ENCODE data around the gene CLEC18A. TPM values are rescaled to one million over a fixed set of nuclear protein-coding genes. Genes with fewer than 3 reads are reported as not detected.
A peak's percentile ranks its signal among the peaks of the same experiment; 100 is the strongest.
"Not testable (repeated sequence)": the region's sequence is repeated elsewhere in the genome, so short reads cannot be mapped to it uniquely, and the experiment has no call there.

Gene CLEC18A
- total and polyA plus RNA-seq, 7 donors, result 0.60 to 2.2 (median 0.69) TPM; not detected in 2

GRCh38 chr16:69942099-69942491 is 9.0 kb upstream of the CLEC18A start:
- intact Hi-C loops (cut with DNase I), result no loop called here
- 89% methylated on average over 11 of the region's 11 CpGs for WGBS, 2 donors
- Histone ChIP-seq H3K27ac (no peak overlapping the region), H3K9me3 (no peaks in the 10 kb centered on the region), H3K4me3 (no peak overlapping the region), H3K36me3 (peaks cover 5 to 43% (median 19%) of the 10 kb centered on the region in 4 donors), H3K4me1 (no peaks in the 10 kb centered on the region), H3K27me3 (no peaks in the 10 kb centered on the region)
- TF ChIP-seq EP300 (IDR thresholded peaks at IDR 0.05) (no peak), POLR2A (IDR thresholded peaks at IDR 0.05) (no peak), POLR2AphosphoS5 (IDR thresholded peaks at IDR 0.05) (no peak)
- TF ChIP-seq, protein P1, sequence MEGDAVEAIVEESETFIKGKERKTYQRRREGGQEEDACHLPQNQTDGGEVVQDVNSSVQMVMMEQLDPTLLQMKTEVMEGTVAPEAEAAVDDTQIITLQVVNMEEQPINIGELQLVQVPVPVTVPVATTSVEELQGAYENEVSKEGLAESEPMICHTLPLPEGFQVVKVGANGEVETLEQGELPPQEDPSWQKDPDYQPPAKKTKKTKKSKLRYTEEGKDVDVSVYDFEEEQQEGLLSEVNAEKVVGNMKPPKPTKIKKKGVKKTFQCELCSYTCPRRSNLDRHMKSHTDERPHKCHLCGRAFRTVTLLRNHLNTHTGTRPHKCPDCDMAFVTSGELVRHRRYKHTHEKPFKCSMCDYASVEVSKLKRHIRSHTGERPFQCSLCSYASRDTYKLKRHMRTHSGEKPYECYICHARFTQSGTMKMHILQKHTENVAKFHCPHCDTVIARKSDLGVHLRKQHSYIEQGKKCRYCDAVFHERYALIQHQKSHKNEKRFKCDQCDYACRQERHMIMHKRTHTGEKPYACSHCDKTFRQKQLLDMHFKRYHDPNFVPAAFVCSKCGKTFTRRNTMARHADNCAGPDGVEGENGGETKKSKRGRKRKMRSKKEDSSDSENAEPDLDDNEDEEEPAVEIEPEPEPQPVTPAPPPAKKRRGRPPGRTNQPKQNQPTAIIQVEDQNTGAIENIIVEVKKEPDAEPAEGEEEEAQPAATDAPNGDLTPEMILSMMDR (IDR thresholded peaks at IDR 0.05), result no peak
- no peak for DNase-seq

DNA sequence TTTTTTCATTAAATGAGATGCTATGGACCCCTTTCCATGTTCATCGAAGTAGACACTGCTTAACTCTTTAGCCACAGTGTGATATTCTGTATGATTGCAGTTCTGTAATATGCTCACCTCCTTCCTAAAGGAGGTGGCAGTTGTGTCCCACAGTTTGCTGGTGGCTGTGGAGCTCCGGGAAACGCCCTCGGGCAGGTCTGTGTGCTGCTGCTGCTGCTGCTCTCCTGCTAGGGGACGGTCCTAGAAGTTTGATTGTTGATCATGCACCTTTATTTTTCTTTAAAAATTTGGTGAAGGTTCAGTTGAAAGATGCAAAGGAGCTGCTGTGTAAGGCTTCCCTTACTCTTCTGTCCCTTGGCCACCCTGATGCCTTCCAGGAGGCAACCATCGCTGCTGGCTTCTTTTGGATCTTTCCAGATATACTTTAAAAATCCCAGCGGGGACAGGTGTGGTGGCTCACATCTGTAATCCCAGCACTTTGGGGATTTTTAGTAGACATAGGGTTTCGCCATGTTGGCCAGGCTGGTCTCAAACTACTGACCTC is 8.4 kb upstream of the CLEC18A start:
- Histone ChIP-seq H3K4me1 (no peaks in the 10 kb centered on the region), H3K4me3 (no peak overlapping the region), H3K27ac (no peak overlapping the region), H3K27me3 (no peaks in the 10 kb centered on the region), H3K9me3 (no peaks in the 10 kb centered on the region), H3K36me3 (peaks cover 4 to 37% (median 15%) of the 10 kb centered on the region in 4 donors)
- DNase-seq, result peak; percentile 22
- TF ChIP-seq, protein P1 (IDR thresholded peaks at IDR 0.05), result no peak
- TF ChIP-seq POLR2AphosphoS5 (IDR thresholded peaks at IDR 0.05) (no peak), EP300 (IDR thresholded peaks at IDR 0.05) (no peak)
- WGBS, 2 donors, result 91 to 93% methylated on average over 8 of the region's 8 CpGs
- intact Hi-C loops (cut with DNase I), result no loop called here

- peaks cover 0 to 29% (median 11%) of the 10 kb centered on the region in 4 donors for H3K36me3 ChIP-seq
- H3K9me3 ChIP-seq; DNase-seq; intact Hi-C loops (cut with DNase I); H3K4me1 ChIP-seq; H3K4me3 ChIP-seq; H3K27me3 ChIP-seq; H3K27ac ChIP-seq: not testable (repeated sequence)
- WGBS, 2 donors, result 84 to 85% methylated on average over 15 of the region's 21 CpGs
Observed at GRCh38 chr16:69943241-69944036, 7.7 kb upstream of the CLEC18A start.

GRCh38 chr16:69950411-69950810 is 723 bp upstream of the CLEC18A start:
- H3K4me3 ChIP-seq; DNase-seq; H3K36me3 ChIP-seq; H3K9me3 ChIP-seq; H3K27me3 ChIP-seq; H3K27ac ChIP-seq; intact Hi-C loops (cut with DNase I); H3K4me1 ChIP-seq: not testable (repeated sequence)
- WGBS, 2 donors, result 100% methylated on average over 1 of the region's 17 CpGs; no CpG with 5 or more reads in 1 of the 2 donors

- H3K4me1 ChIP-seq; H3K4me3 ChIP-seq; DNase-seq; H3K36me3 ChIP-seq; H3K27ac ChIP-seq; H3K9me3 ChIP-seq; intact Hi-C loops (cut with DNase I); H3K27me3 ChIP-seq: not testable (repeated sequence)
- WGBS, 2 donors, result no CpG with 5 or more reads among the region's 14 CpGs
Observed at GRCh38 chr16:69951672-69952031, 518 bp downstream of the CLEC18A start.

GRCh38 chr16:69952116-69952515 is 982 bp downstream of the CLEC18A start:
- 87% methylated on average over 9 of the region's 15 CpGs for WGBS, 2 donors
- H3K4me1 ChIP-seq; intact Hi-C loops (cut with DNase I); H3K27ac ChIP-seq; H3K4me3 ChIP-seq; DNase-seq; H3K9me3 ChIP-seq; H3K27me3 ChIP-seq; H3K36me3 ChIP-seq: not testable (repeated sequence)

DNA sequence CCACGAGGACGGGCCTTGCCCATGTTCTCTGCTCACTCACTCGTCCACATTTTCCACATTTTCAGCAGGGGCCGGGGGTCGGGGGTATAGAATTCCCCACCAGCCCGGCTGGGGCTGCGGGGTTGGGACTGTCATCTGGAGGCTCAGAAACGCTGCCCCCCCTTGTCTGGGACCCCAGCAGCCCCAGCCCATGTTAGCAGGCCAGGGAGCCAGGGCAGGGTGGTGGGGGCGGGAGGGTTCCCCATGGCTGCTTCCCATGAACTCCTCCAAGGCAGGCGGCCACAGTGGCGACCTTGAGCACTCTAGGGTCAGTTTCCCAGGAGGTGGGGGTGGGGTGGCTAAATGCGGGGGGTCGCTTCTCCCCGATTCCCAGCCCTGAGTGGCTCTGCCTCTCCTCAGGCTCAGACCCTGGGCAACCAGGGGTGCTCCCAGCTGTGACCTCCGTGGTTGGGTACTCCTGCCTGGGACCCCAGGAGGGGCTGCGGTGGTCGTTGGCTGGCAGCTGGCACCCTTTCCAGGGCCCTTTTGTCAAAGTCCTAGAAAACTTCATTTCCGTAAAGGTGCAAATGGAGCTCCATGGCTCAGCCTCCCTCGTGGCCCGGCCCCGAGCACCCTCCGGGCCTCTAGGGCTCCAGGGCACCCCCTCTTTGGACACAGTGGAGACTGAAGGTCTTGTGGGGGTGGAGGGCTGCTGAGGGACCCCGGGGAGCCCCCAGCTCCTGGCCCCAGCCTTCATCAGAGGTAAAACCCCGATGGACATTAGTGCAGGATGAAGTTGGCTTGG is 1.6 kb downstream of the CLEC18A start:
- intact Hi-C loops (cut with DNase I); DNase-seq: not testable (repeated sequence)
- WGBS, 2 donors, result 81 to 86% methylated on average over 15 to 17 of the region's 24 CpGs

DNA sequence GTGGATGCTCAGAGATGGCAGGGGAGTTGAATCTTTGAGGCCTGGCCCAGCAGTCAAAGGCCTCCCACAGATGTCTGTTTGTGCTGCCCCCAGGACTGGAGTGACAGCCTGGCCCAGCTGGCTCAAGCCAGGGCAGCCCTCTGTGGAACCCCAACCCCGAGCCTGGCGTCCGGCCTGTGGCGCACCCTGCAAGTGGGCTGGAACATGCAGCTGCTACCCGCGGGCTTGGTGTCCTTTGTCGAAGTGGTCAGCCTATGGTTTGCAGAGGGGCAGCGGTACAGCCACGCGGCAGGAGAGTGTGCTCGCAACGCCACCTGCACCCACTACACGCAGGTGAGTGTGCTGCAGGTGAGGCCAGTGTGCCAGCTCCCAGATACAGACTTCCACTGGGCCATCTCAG is 3.1 kb downstream of the CLEC18A start:
- H3K36me3 ChIP-seq; H3K4me1 ChIP-seq; intact Hi-C loops (cut with DNase I); DNase-seq; H3K4me3 ChIP-seq; H3K9me3 ChIP-seq; H3K27me3 ChIP-seq; H3K27ac ChIP-seq: not testable (repeated sequence)
- WGBS, 2 donors, result 90 to 96% methylated on average over 13 of the region's 13 CpGs

More for the DNA sequence above, 1.6 kb downstream of the CLEC18A start:
- not testable (repeated sequence) for H3K9me3 ChIP-seq, H3K27ac ChIP-seq, H3K4me3 ChIP-seq, H3K27me3 ChIP-seq, H3K36me3 ChIP-seq, H3K4me1 ChIP-seq

- H3K9me3 ChIP-seq; H3K36me3 ChIP-seq; intact Hi-C loops (cut with DNase I); H3K4me3 ChIP-seq; H3K4me1 ChIP-seq; H3K27me3 ChIP-seq; H3K27ac ChIP-seq; DNase-seq: not testable (repeated sequence)
- 96 to 97% methylated on average over 6 of the region's 9 CpGs for WGBS, 2 donors
Observed at GRCh38 chr16:69963312-69963711, 12.2 kb downstream of the CLEC18A start.

All from sigmoid colon (tissue), 7 donors.